Right hindlimb (tissue), 1 donor: Measurements from ENCODE around the gene ACTL8.

ENCODE experiments used
- DNase-seq: peaks from one replicate; pipeline ENCODE4 v3.0.0-alpha.2; 2018

The ACTL8 gene

GRCh38 chr1:17755120-17755519 is at the start of gene ACTL8:
Gene ACTL8, plus strand, starts transcription at chr1:17755333. Its CDS starts 67,676 bp downstream, at chr1:17823009.
- DNase-seq, result no peak

GRCh38 chr1:17706445-17706844 is 48.7 kb upstream of the ACTL8 start:
- no peak for DNase-seq

GRCh38 chr1:17709981-17710380 is 45.2 kb upstream of the ACTL8 start:
- no peak for DNase-seq

- no peak for DNase-seq
These were observed 44.1 kb upstream of the ACTL8 start for GRCh38 chr1:17710889-17711576.

GRCh38 chr1:17711577-17711910 is 43.6 kb upstream of the ACTL8 start:
- DNase-seq, result no peak

GRCh38 chr1:17711941-17712340 is 43.2 kb upstream of the ACTL8 start:
- no peak for DNase-seq

- DNase-seq, result no peak
These were observed 41.1 kb upstream of the ACTL8 start for GRCh38 chr1:17713993-17714392.

- no peak for DNase-seq
These were observed 37.3 kb upstream of the ACTL8 start for GRCh38 chr1:17717594-17718535.

- DNase-seq, result no peak
These were observed 35.3 kb upstream of the ACTL8 start for GRCh38 chr1:17719874-17720273.

- no peak for DNase-seq
These were observed 33.7 kb upstream of the ACTL8 start for GRCh38 chr1:17721444-17721843.

GRCh38 chr1:17723684-17724083 is 31.4 kb upstream of the ACTL8 start:
- no peak for DNase-seq

GRCh38 chr1:17724150-17724549 is 31.0 kb upstream of the ACTL8 start:
- DNase-seq, result no peak

GRCh38 chr1:17725084-17725719 is 29.9 kb upstream of the ACTL8 start:
- DNase-seq, result no peak

- DNase-seq, result no peak
These were observed 29.1 kb upstream of the ACTL8 start for GRCh38 chr1:17725811-17726582.

- no peak for DNase-seq
These were observed 26.9 kb upstream of the ACTL8 start for GRCh38 chr1:17728123-17728712.

GRCh38 chr1:17729248-17729647 is 25.9 kb upstream of the ACTL8 start:
- no peak for DNase-seq

- DNase-seq, result no peak
These were observed 25.2 kb upstream of the ACTL8 start for GRCh38 chr1:17729909-17730308.

GRCh38 chr1:17731460-17731859 is 23.7 kb upstream of the ACTL8 start:
- no peak for DNase-seq

- no peak for DNase-seq
These were observed 22.7 kb upstream of the ACTL8 start for GRCh38 chr1:17732475-17732874.

- no peak for DNase-seq
These were observed 21.5 kb upstream of the ACTL8 start for GRCh38 chr1:17733661-17734060.

GRCh38 chr1:17734609-17735008 is 20.5 kb upstream of the ACTL8 start:
- DNase-seq, result no peak

GRCh38 chr1:17735348-17735747 is 19.8 kb upstream of the ACTL8 start:
- DNase-seq, result no peak

GRCh38 chr1:17735793-17736192 is 19.3 kb upstream of the ACTL8 start:
- DNase-seq, result no peak
